Liver (tissue), 9 donors: ENCODE measurements around the gene PAX5. TPM values are rescaled to one million over a fixed set of nuclear protein-coding genes. Genes with fewer than 3 reads are reported as not detected.

Experiments used
- DNase-seq: peaks from one replicate; pipeline ENCODE4 v3.0.0-alpha.2; 2017; ENCODE audit warnings: low spot score
- H3K27ac ChIP-seq, 2 donors: one replicate each; pipeline ENCODE4 v1.7.0; 2013; ENCODE audit warnings: inconsistent platforms in 2 of 2, low read length in 2 of 2, control low read depth in 1 of 2, low read depth in 1 of 2, mild to moderate bottlenecking in 1 of 2
- H3K27me3 ChIP-seq, 4 donors: one replicate each; pipeline versions ENCODE4 v1.6.1 to v1.7.0; 2013; ENCODE audit warnings: low read length in 3 of 4, inconsistent platforms in 1 of 4, mild to moderate bottlenecking in 1 of 4, moderate library complexity in 1 of 4; ENCODE audit not compliant: control insufficient read depth in 4 of 4, insufficient read depth in 4 of 4
- H3K36me3 ChIP-seq, 4 donors: one replicate each; pipeline versions ENCODE4 v1.6.1 to v1.7.0; 2013; ENCODE audit warnings: low read length in 3 of 4, mild to moderate bottlenecking in 3 of 4, low read depth in 1 of 4, moderate library complexity in 1 of 4; ENCODE audit not compliant: control insufficient read depth in 4 of 4, insufficient read depth in 3 of 4
- H3K4me1 ChIP-seq, 4 donors: one replicate each; pipeline versions ENCODE4 v1.6.1 to v1.7.0; 2013; ENCODE audit warnings: low read length in 3 of 4, mild to moderate bottlenecking in 3 of 4, moderate library complexity in 1 of 4; ENCODE audit not compliant: control insufficient read depth in 4 of 4, insufficient read depth in 4 of 4
- H3K4me3 ChIP-seq, 3 donors: one replicate each; pipeline versions ENCODE4 v1.6.1 to v1.7.0; 2013; ENCODE audit warnings: low read length in 3 of 3, control low read depth in 1 of 3, low read depth in 1 of 3, mild to moderate bottlenecking in 1 of 3
- H3K9ac ChIP-seq, 2 donors: one replicate each; pipeline ENCODE4 v1.7.0; 2013; ENCODE audit warnings: low read length in 2 of 2, mild to moderate bottlenecking in 2 of 2, moderate library complexity in 2 of 2, control low read depth in 1 of 2, low read depth in 1 of 2
- H3K9me3 ChIP-seq, 4 donors: one replicate each; pipeline versions ENCODE4 v1.6.1 to v1.7.0; 2013; ENCODE audit warnings: low read length in 3 of 4; ENCODE audit not compliant: control insufficient read depth in 4 of 4
- FOXA2 ChIP-seq: IDR thresholded peaks from 2 replicates; pipeline ENCODE4 v1.6.1; 2016; ENCODE audit warnings: antibody characterized with exemption
- GABPA ChIP-seq, 2 donors: IDR thresholded peaks in 1 of 2; conservative IDR thresholded peaks in 1 of 2; 2 replicates each; pipeline ENCODE4 v1.6.1; 2016; ENCODE audit warnings: antibody characterized with exemption in 2 of 2, mild to moderate bottlenecking in 1 of 2, moderate library complexity in 1 of 2
- HNF4A ChIP-seq, 2 donors: conservative IDR thresholded peaks; 2 replicates each; pipeline ENCODE4 v1.6.1; 2016; ENCODE audit warnings: antibody characterized with exemption in 2 of 2, mild to moderate bottlenecking in 2 of 2
- HNF4G ChIP-seq: IDR thresholded peaks from 2 replicates; pipeline ENCODE4 v1.6.1; 2016; ENCODE audit warnings: antibody characterized with exemption
- JUND ChIP-seq, 2 donors: IDR thresholded peaks; 2 replicates each; pipeline ENCODE4 v1.6.1; 2016; ENCODE audit warnings: antibody characterized with exemption in 2 of 2
- RAD21 ChIP-seq, 2 donors: IDR thresholded peaks; 2 replicates each; pipeline ENCODE4 v1.6.1; 2016; ENCODE audit warnings: antibody characterized with exemption in 2 of 2, mild to moderate bottlenecking in 2 of 2
- YY1 ChIP-seq: IDR thresholded peaks from 2 replicates; pipeline ENCODE4 v1.6.1; 2016; ENCODE audit warnings: antibody characterized with exemption, mild to moderate bottlenecking
- WGBS: extraction: QIAGEN DNeasy Blood & Tissue Kit; methylation state at CpG from one replicate; pipeline ENCODE4 v1.1.7; 2013; 5-methylcytosine and 5-hydroxymethylcytosine counted together
- polyA plus RNA-seq, 2 donors: library from polyadenylated mRNA; stranded (reverse) in 1 of 2; unstranded in 1 of 2; fragments of 200-250 nt in 1 of 2; fragments of >200 nt in 1 of 2; fragmentation: Nextera tagmentation in 1 of 2; extraction: Ambion mirVana in 1 of 2; gene quantifications; one replicate each; pipeline versions ENCODE4 v1.2.1 to v1.2.3, GENCODE V29; 2013 to 2015
- total RNA-seq, 2 donors: library from RNA; depleted of rRNA; stranded (reverse); fragments of >200 nt; gene quantifications; one replicate each; pipeline ENCODE4 v1.2.3, GENCODE V29; 2014
- TF ChIP-seq, protein P1 (sequence below): fragments of 150-350 bp; IDR thresholded peaks from 2 replicates; pipeline ENCODE4 v1.5.1; 2017; ENCODE audit warnings: improper control_type of control experiment, low read depth, low read length; ENCODE audit not compliant: missing input control
- TF ChIP-seq, protein P2 (sequence below): IDR thresholded peaks from 2 replicates; pipeline ENCODE4 v1.6.1; 2016; ENCODE audit warnings: antibody characterized with exemption
- TF ChIP-seq, protein P3 (sequence below): IDR thresholded peaks from 2 replicates; pipeline ENCODE4 v1.6.1; 2016; ENCODE audit warnings: antibody characterized with exemption, mild to moderate bottlenecking
- donor health status: healthy.
- donor health status: healthy.
- donor health status: healthy.
- donor health status: healthy.
- donor health status: healthy.

PAX5 gene
- total and polyA plus RNA-seq, 4 donors, result 0.05 to 2.7 (median 0.11) TPM

DNA sequence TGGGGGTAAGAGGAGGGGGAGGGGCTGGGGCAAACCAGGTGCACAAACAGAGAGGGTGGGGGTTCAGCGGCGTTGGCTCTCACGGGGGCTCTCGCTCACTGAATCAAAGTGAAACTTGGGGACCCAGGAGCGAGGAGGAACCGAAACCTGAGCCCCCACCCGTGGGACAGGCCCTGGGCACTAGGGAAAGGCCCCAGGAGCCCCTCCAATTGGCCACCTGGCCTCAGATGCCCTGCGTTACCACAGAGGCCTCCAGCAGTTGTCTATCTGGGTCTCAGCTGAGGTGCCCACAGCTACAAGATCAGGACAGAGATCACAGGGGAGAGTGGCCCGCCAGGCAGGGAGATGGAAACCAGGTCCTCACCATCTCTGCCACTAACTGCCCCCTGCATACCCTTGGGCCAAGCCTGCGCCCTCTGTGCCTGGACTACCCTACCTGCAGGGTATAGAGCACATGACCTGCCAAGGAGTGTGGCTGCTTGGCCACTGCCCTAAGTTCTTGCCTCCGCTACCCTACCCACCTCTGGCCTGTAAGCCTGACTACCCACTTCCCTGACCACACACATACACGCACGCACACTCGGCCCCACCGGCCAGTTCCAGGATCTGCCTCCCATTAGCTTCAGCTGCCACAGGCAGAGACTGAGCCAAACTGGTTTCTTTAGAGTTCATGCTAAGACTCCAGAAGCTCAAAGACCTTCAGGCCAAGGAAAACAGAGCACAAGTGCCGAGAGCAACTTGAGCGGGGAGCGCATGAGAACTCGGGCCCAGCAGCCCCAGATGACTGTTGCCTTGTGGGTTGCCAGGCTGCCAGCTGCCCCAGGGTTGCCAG, 39.9 kb downstream of the PAX5 start (continued):
- TF ChIP-seq, protein P1, sequence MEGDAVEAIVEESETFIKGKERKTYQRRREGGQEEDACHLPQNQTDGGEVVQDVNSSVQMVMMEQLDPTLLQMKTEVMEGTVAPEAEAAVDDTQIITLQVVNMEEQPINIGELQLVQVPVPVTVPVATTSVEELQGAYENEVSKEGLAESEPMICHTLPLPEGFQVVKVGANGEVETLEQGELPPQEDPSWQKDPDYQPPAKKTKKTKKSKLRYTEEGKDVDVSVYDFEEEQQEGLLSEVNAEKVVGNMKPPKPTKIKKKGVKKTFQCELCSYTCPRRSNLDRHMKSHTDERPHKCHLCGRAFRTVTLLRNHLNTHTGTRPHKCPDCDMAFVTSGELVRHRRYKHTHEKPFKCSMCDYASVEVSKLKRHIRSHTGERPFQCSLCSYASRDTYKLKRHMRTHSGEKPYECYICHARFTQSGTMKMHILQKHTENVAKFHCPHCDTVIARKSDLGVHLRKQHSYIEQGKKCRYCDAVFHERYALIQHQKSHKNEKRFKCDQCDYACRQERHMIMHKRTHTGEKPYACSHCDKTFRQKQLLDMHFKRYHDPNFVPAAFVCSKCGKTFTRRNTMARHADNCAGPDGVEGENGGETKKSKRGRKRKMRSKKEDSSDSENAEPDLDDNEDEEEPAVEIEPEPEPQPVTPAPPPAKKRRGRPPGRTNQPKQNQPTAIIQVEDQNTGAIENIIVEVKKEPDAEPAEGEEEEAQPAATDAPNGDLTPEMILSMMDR, result no peak
- TF ChIP-seq, protein P2, sequence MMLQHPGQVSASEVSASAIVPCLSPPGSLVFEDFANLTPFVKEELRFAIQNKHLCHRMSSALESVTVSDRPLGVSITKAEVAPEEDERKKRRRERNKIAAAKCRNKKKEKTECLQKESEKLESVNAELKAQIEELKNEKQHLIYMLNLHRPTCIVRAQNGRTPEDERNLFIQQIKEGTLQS, result no peak

DNA sequence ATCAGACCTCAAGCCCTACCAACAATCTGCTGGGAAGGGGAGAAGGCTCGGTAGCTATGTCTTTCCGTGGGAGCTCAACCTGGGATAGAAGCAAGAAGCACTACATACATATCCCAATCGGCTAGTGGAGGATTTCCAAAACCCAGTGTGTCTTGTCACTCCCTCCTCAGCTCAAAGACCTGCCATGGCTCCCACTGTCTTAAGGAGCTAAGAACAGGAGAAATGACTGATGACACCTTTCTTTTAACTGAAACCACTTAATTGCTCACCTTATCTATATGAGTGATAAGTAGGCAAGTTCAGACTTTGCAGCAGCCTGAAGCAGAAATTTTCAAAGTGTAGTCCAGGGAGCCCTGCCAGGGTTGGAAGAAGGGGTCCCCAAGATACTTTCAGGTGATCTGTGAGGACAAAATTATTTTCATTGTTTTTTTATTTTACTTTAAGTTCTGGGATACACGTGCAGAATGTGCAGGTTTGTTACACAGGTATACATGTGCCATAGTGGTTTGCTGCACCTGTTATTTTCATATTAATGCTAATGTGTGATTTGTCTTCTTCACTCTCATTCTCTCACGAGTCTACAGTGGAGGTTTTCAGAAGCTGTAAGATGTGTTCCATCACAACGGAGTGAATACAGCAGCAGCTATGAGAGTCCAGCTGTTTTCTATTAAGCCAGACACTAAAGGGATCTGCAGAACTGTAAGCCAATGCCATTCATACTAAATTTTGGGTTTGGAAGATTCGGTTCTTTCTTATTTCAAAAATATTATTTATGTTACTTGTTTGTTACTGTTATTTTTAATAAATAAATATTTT, 41.4 kb downstream of the PAX5 start:
- H3K27me3 ChIP-seq, result peaks cover 0 to 6% (median under 1%) of the 10 kb centered on the region in 4 donors
- no peak overlapping the region for H3K27ac ChIP-seq
- H3K4me3 ChIP-seq, result no peak overlapping the region
- H3K4me1 ChIP-seq, result peaks cover 0 to 1% (median 0%) of the 10 kb centered on the region in 4 donors
- 63% methylated on average over 7 of the region's 7 CpGs for WGBS
- peaks cover 0 to 15% (median 7%) of the 10 kb centered on the region in 4 donors for H3K9me3 ChIP-seq
- TF ChIP-seq HNF4G (no peak), JUND (IDR thresholded peaks at IDR 0.05) (no peak), FOXA2 (no peak), HNF4A (conservative IDR thresholded peaks at IDR 0.05) (no peak), YY1 (no peak), GABPA (IDR thresholded peaks at IDR 0.05 in 1 of 2, conservative IDR thresholded peaks at IDR 0.05 in 1 of 2) (no peak), RAD21 (IDR thresholded peaks at IDR 0.05) (no peak)
- TF ChIP-seq, protein P2, result no peak
- TF ChIP-seq, protein P3, sequence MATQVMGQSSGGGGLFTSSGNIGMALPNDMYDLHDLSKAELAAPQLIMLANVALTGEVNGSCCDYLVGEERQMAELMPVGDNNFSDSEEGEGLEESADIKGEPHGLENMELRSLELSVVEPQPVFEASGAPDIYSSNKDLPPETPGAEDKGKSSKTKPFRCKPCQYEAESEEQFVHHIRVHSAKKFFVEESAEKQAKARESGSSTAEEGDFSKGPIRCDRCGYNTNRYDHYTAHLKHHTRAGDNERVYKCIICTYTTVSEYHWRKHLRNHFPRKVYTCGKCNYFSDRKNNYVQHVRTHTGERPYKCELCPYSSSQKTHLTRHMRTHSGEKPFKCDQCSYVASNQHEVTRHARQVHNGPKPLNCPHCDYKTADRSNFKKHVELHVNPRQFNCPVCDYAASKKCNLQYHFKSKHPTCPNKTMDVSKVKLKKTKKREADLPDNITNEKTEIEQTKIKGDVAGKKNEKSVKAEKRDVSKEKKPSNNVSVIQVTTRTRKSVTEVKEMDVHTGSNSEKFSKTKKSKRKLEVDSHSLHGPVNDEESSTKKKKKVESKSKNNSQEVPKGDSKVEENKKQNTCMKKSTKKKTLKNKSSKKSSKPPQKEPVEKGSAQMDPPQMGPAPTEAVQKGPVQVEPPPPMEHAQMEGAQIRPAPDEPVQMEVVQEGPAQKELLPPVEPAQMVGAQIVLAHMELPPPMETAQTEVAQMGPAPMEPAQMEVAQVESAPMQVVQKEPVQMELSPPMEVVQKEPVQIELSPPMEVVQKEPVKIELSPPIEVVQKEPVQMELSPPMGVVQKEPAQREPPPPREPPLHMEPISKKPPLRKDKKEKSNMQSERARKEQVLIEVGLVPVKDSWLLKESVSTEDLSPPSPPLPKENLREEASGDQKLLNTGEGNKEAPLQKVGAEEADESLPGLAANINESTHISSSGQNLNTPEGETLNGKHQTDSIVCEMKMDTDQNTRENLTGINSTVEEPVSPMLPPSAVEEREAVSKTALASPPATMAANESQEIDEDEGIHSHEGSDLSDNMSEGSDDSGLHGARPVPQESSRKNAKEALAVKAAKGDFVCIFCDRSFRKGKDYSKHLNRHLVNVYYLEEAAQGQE, result no peak
- H3K36me3 ChIP-seq, result no peaks in the 10 kb centered on the region
- H3K9ac ChIP-seq, result no peak overlapping the region
- no peak for DNase-seq
